ENCODE results near the gene GJD2.

- TF ChIP-seq, protein P1, sequence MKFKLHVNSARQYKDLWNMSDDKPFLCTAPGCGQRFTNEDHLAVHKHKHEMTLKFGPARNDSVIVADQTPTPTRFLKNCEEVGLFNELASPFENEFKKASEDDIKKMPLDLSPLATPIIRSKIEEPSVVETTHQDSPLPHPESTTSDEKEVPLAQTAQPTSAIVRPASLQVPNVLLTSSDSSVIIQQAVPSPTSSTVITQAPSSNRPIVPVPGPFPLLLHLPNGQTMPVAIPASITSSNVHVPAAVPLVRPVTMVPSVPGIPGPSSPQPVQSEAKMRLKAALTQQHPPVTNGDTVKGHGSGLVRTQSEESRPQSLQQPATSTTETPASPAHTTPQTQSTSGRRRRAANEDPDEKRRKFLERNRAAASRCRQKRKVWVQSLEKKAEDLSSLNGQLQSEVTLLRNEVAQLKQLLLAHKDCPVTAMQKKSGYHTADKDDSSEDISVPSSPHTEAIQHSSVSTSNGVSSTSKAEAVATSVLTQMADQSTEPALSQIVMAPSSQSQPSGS (tag by site-specific recombination; IDR thresholded peaks at IDR 0.05; ENCODE audit: low read depth): no peak
- no peak for TF ChIP-seq ZNF449 (tag by site-specific recombination; IDR thresholded peaks at IDR 0.05)
- TF ChIP-seq ZNF114 (tag by site-specific recombination; IDR thresholded peaks at IDR 0.05): no peak
- no peak for TF ChIP-seq HOXA7 (CRISPR knock-in tag; IDR thresholded peaks at IDR 0.05; ENCODE audit: borderline replicate concordance)
- TF ChIP-seq, protein P2, sequence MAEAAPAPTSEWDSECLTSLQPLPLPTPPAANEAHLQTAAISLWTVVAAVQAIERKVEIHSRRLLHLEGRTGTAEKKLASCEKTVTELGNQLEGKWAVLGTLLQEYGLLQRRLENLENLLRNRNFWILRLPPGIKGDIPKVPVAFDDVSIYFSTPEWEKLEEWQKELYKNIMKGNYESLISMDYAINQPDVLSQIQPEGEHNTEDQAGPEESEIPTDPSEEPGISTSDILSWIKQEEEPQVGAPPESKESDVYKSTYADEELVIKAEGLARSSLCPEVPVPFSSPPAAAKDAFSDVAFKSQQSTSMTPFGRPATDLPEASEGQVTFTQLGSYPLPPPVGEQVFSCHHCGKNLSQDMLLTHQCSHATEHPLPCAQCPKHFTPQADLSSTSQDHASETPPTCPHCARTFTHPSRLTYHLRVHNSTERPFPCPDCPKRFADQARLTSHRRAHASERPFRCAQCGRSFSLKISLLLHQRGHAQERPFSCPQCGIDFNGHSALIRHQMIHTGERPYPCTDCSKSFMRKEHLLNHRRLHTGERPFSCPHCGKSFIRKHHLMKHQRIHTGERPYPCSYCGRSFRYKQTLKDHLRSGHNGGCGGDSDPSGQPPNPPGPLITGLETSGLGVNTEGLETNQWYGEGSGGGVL (tag by site-specific recombination; IDR thresholded peaks at IDR 0.05): no peak
These were observed 30.3 kb downstream of the GJD2 start for GRCh38 chr15:34724481-34724880.

Data from HEK293 (cell line).